HG02870 (cell line): ENCODE results near the gene LFNG.
A peak's percentile ranks its signal among the peaks of the same experiment; 100 is the strongest.

ENCODE experiments used
- ATAC-seq: cut with Tn5 transposase; IDR thresholded peaks from one replicate; pipeline ENCODE4 v1.9.1; 2021; ENCODE audit warnings: mild to moderate bottlenecking, moderate library complexity; ENCODE audit not compliant: unreplicated experiment

LFNG gene

DNA sequence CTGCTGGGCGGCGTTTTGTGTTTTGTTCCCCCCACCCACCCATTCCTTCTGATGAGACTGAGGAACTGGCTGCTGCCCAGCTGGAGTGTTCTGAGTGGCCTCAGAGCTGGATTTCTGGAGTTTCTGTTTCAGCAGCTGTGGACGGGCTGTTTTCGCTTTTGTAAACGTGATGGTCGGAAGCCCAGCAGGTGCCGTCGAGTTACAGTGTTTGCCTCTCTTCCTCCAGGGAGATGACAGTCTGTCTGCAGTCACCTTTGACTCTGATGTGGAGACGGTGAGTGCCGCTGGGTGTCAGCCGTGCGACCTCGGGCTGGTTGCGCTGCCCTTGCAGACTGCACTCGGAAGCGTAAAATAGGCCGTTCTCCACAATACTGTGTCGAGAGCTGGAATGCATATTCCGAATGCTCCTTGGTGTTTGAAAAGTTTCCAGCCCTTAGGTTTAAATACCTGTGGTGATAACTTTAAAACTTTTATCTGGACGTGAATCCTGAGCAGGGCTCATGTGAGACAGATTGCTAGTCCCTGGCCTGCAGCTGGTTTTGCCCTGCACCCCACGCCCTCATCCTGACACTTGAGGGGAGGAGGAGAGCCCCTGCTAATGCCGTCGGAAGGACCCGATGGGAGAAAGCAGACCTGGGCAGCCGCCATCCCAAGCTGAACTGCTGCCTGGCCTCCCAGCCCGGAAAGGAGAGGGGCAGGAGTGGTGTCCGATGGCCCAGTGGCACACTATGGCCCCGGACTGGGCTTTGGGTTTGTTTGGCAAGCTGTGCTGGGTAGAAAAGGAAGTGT, 47.5 kb downstream of the LFNG start:
- ATAC-seq: peak; percentile 84

DNA sequence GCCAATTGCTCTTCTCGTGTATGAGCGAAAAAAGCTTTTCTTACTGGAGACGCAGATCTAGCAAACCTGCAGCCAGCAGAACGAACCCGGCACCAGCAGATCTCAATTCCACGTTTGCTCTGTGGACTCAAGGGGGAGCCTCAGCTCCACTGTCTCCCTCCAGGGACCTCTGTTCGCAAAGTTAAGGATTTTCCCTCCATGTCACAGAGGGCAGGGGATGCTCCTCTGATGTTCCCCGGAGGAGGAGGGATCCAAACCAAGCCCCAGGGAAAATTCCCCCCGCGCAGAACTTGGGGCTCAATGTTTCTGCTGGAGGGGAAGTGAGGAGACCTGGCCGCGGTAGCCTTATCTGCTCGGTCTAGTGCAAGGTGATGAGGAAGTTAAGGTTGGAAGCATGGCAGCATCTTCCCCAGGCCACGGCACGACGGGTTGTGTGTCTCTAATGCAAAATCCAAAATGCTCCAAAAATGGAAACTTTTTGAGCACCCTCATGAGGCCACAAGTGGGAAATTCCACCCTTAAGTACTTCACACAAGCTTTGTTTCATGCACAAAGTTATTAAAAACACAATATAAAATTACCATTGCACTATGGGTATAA, 48.2 kb downstream of the LFNG start:
- ATAC-seq: no peak

GRCh38 chr7:2568521-2569223, 49.1 kb downstream of the LFNG start:
- no peak for ATAC-seq

DNA sequence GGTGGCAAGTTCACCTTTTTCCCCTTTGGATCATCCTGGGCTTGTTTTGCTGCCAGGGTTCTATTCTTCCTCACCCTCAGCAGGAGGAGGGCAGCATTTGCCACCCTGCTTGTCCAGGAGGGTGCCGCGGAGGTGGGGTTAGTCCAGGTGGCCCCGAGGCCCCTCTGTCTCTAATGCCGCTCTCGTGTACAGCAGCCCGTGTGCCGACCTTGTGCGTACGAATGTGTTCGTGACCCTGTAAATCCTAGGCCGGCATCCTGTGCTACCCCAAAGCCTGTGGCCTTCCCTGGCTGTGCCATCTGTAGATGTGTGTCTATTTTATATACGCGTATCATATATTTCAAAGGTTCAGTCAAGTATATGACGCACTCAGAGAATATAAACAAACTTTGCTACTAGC, 49.8 kb downstream of the LFNG start:
- no peak for ATAC-seq

DNA sequence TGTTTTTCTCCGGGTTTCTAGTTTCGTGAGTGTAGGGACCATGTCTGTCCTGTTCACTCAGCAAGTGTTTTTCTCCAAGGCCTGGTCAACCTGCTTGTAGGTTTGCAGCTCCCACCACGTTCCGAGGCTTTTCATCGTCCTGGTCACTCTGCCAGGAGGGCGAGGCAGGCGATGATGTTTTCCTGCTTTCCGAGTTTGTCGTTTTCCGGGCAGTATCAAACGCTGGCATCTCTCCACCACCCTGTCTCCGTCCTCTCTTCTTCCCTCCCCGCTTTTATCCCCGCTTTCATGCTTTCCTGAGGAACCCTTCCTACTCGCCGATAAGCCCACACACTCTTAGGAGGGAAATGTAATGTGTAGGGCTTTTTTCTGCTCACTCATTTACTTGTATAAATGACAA, 50.4 kb downstream of the LFNG start:
- no peak for ATAC-seq

DNA sequence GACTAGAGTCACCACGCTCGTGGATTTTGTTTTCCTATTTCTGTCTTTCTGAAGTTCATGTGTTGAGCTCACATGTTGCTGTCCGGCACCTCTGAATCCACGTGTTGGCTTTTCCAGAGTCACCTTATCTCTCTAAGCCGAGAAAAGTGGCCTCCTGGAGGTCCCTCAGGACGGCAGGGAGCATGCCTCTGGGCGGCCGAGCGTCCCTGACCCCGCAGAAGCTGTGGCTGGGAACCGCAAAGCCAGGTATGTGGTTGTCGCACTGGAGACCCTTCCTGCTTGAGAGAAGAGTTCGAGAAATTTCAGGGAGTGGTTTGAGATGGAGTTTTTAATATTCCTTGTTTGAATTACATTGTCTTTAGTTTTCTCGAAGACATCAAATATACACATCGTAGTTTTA, 51.8 kb downstream of the LFNG start:
- ATAC-seq: no peak

GRCh38 chr7:2572101-2572842, 52.7 kb downstream of the LFNG start:
- ATAC-seq: no peak

DNA sequence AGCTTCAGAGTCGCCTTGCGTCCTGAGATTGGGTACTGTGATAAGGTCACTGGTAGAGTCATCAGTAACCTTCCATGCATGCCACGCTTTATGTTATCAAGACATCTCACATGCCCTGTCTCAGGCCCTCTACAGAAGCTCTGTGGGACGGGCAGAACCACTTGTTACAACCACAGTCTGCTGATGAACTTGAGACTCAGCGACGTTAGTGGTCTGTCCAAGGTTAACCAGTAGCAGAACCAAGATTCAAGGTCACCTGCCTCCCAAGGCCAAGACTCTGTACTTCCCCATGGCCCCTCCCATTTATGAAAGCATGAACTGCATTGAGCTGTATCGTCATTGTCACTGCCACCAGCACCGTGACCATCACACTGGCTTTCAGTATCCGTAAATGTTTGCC, 54.2 kb downstream of the LFNG start:
- ATAC-seq: no peak

DNA sequence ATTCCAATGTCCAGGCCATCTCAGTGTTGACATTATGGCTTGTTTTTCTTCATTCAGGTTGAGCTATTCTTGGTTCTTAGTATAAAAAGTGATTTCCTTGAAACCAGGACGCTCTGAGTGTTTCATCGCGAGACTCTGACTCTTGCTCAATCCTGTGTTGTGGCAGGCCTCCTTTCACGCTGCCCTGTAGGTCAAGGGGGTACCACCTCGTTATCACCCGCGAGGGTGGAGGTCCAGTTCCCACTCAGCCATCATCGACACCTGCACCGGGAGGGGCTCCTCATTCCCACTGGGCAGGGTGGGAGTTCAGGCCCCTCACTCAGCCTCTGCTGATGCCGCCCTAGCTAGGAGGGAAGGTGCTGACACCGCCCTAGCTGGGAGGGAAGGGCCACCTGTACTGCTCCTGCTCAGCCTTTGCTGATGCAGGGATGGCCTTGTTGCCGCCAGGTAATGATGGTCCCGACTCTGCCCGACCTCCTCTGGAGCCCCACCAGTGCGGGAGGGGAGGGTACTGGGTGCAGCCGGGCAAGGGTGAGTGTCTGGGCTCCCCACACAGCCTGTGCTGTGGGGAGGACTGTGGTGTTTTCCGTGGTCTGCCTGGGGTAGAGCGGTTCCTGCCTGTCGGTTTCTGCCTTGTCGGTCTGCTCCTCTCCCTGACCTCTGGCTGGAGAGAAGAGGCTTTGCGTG, 55.6 kb downstream of the LFNG start:
- no peak for ATAC-seq

- no peak for ATAC-seq
These were observed 56.3 kb downstream of the LFNG start for GRCh38 chr7:2575733-2576340.

GRCh38 chr7:2576742-2577491, 57.3 kb downstream of the LFNG start:
- no peak for ATAC-seq
